GM19023 (cell line): ENCODE measurements around the gene TBC1D1.
A peak's percentile ranks its signal among the peaks of the same experiment; 100 is the strongest.

Experiments used
- ATAC-seq: cut with Tn5 transposase; IDR thresholded peaks from one replicate; pipeline ENCODE4 v1.9.1; 2021; ENCODE audit warnings: mild to moderate bottlenecking, moderate library complexity; ENCODE audit not compliant: unreplicated experiment

TBC1D1 gene

GRCh38 chr4:37890801-37891259 is at the start of gene TBC1D1:
Gene TBC1D1, plus strand, starts transcription at chr4:37891084. Its CDS starts 11,012 bp downstream, at chr4:37902096.
- peak; percentile 40 for ATAC-seq

- ATAC-seq: no peak
Measured at GRCh38 chr4:37844204-37844603, 46.7 kb upstream of the TBC1D1 start.

- ATAC-seq: no peak
Measured at GRCh38 chr4:37845201-37845600, 45.7 kb upstream of the TBC1D1 start.

- ATAC-seq: no peak
Measured at GRCh38 chr4:37847311-37847884, 43.5 kb upstream of the TBC1D1 start.

- no peak for ATAC-seq
Measured at GRCh38 chr4:37852376-37852775, 38.5 kb upstream of the TBC1D1 start.

- no peak for ATAC-seq
Measured at GRCh38 chr4:37858112-37858511, 32.8 kb upstream of the TBC1D1 start.

GRCh38 chr4:37858872-37859271 is 32.0 kb upstream of the TBC1D1 start:
- ATAC-seq: no peak

- no peak for ATAC-seq
Measured at GRCh38 chr4:37860266-37860665, 30.6 kb upstream of the TBC1D1 start.

GRCh38 chr4:37862961-37863360 is 27.9 kb upstream of the TBC1D1 start:
- no peak for ATAC-seq

GRCh38 chr4:37864786-37865185 is 26.1 kb upstream of the TBC1D1 start:
- no peak for ATAC-seq

- ATAC-seq: no peak
Measured at GRCh38 chr4:37865450-37865849, 25.4 kb upstream of the TBC1D1 start.

GRCh38 chr4:37867102-37867501 is 23.8 kb upstream of the TBC1D1 start:
- ATAC-seq: no peak

GRCh38 chr4:37868238-37868637 is 22.6 kb upstream of the TBC1D1 start:
- no peak for ATAC-seq

GRCh38 chr4:37872310-37872988 is 18.4 kb upstream of the TBC1D1 start:
- ATAC-seq: no peak

GRCh38 chr4:37873386-37873785 is 17.5 kb upstream of the TBC1D1 start:
- ATAC-seq: no peak

GRCh38 chr4:37876156-37876555 is 14.7 kb upstream of the TBC1D1 start:
- no peak for ATAC-seq

- no peak for ATAC-seq
Measured at GRCh38 chr4:37879365-37879764, 11.5 kb upstream of the TBC1D1 start.

GRCh38 chr4:37881811-37882210 is 9.1 kb upstream of the TBC1D1 start:
- no peak for ATAC-seq

- ATAC-seq: no peak
Measured at GRCh38 chr4:37882665-37883296, 8.1 kb upstream of the TBC1D1 start.

- no peak for ATAC-seq
Measured at GRCh38 chr4:37884855-37885487, 5.9 kb upstream of the TBC1D1 start.

GRCh38 chr4:37885496-37885895 is 5.4 kb upstream of the TBC1D1 start:
- no peak for ATAC-seq
